Measurements from ENCODE around the gene KCNJ5. TPM values are rescaled to one million over a fixed set of nuclear protein-coding genes. Genes with fewer than 3 reads are reported as not detected.

The KCNJ5 gene
- total RNA-seq, 1 experiment from 2014 or later: 0.11 TPM

DNA sequence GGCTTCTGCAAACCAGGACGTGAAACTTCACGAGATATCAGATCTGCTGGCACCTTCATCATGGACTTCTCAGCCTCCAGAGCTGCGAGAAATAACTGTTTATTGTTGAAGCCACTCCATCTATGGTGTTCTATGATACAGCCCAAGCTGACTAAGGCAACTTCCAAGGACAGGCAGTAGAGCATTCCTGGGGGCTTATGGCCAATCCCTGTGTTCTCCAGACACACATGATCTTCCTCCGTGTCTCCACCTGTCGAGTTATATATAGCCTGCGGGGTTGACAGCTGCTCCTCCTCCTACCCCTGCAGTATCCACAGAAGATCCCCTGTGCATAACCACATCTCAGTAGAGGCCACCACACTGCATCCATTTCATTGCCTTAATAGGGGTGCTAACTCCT, 40.5 kb downstream of the KCNJ5 start:
- no peak for DNase-seq
- Histone ChIP-seq H2BK5ac (ENCODE audit: insufficient read length, low read length) (no peak overlapping the region), H2BK15ac (ENCODE audit: low read depth, low read length) (no peak overlapping the region), H3K18ac (ENCODE audit: insufficient read length, low read depth, low read length) (no peak overlapping the region), H3K4ac (ENCODE audit: low read depth, low read length) (no peak overlapping the region), H3K4me1 (ENCODE audit: insufficient read depth, low read length) (peaks cover 13% of the 10 kb centered on the region), H4K5ac (ENCODE audit: insufficient read length, low read depth, low read length) (no peak overlapping the region), H3K23ac (ENCODE audit: insufficient read length, low read depth, low read length) (no peak overlapping the region), H3K9me3 (ENCODE audit: control insufficient read depth, low read depth, low read length) (no peaks in the 10 kb centered on the region), H3K23me2 (ENCODE audit: insufficient read length, low read depth, low read length, poor library complexity, severe bottlenecking) (no peaks in the 10 kb centered on the region), H3K56ac (ENCODE audit: insufficient read length, low read depth, low read length) (no peak overlapping the region), H4K8ac (replicated peaks; ENCODE audit: insufficient read length, low read depth, low read length) (no peak overlapping the region), H2BK12ac (ENCODE audit: insufficient read length, low read depth, low read length) (no peak overlapping the region), H3K9ac (ENCODE audit: extremely low read depth, insufficient read length, low read length) (no peak overlapping the region), H3K27me3 (ENCODE audit: insufficient read depth, low read length) (peaks cover 13% of the 10 kb centered on the region; the same call in 1 of the 2 replicates), H3K14ac (ENCODE audit: insufficient read depth, low read length) (no peak overlapping the region), H4K91ac (ENCODE audit: insufficient read length, low read depth, low read length) (no peak overlapping the region), H2BK20ac (ENCODE audit: low read depth, low read length, poor library complexity, severe bottlenecking) (no peak overlapping the region), H3K79me2 (ENCODE audit: insufficient read depth, low read length) (no peaks in the 10 kb centered on the region), H3T11ph (ENCODE audit: low read length) (no peak overlapping the region), H2BK120ac (ENCODE audit: low read depth, low read length, poor library complexity, severe bottlenecking) (no peak overlapping the region), H3K79me1 (ENCODE audit: insufficient read depth, low read depth, low read length, poor library complexity, severe bottlenecking) (no peaks in the 10 kb centered on the region), H2AK5ac (ENCODE audit: insufficient read length, low read length) (no peak overlapping the region), H3K4me2 (ENCODE audit: insufficient read depth, insufficient read length, low read length) (no peak overlapping the region), H2AFZ (ENCODE audit: low read length) (no peak overlapping the region), H3K27ac (ENCODE audit: insufficient read length, low read depth, low read length) (no peak overlapping the region), H4K20me1 (ENCODE audit: control insufficient read depth, insufficient read depth, insufficient read length) (no peaks in the 10 kb centered on the region)
- Mint-ChIP-seq H3K36me3 (ENCODE audit: insufficient read depth in 1 of 3, low read depth in 3 of 3) (0 out of 7 replicates have a peak, but pooled peaks cover 0 to 3% (median 0%) of the 10 kb centered on the region in 3 experiments), H3K4me1 (peaks cover 36 to 41% of the 10 kb centered on the region in 2 experiments), H3K4me3 (no peak overlapping the region), H3K27me3 (ENCODE audit: low read depth) (peaks cover 74% of the 10 kb centered on the region), H3K9me3 (peaks cover 0 to 3% of the 10 kb centered on the region in 2 experiments; a peak in 2 of 5 replicates), H3K27ac (no peak overlapping the region)
- no CpG with 5 or more reads among the region's 6 CpGs for WGBS (ENCODE audit: extremely low coverage, insufficient read length, low lambda C conversion rate)
- TF ChIP-seq, protein P1, sequence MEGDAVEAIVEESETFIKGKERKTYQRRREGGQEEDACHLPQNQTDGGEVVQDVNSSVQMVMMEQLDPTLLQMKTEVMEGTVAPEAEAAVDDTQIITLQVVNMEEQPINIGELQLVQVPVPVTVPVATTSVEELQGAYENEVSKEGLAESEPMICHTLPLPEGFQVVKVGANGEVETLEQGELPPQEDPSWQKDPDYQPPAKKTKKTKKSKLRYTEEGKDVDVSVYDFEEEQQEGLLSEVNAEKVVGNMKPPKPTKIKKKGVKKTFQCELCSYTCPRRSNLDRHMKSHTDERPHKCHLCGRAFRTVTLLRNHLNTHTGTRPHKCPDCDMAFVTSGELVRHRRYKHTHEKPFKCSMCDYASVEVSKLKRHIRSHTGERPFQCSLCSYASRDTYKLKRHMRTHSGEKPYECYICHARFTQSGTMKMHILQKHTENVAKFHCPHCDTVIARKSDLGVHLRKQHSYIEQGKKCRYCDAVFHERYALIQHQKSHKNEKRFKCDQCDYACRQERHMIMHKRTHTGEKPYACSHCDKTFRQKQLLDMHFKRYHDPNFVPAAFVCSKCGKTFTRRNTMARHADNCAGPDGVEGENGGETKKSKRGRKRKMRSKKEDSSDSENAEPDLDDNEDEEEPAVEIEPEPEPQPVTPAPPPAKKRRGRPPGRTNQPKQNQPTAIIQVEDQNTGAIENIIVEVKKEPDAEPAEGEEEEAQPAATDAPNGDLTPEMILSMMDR (conservative IDR thresholded peaks at IDR 0.05): no peak

Data from H9 (cell line).